Left colon (tissue), 2 donors: ENCODE measurements around the gene PCGF3. TPM values are rescaled to one million over a fixed set of nuclear protein-coding genes. Genes with fewer than 3 reads are reported as not detected.
"Not testable (repeated sequence)": the region's sequence is repeated elsewhere in the genome, so short reads cannot be mapped to it uniquely, and the experiment has no call there.

Source experiments
- ATAC-seq: fragments of 200-7000 bp; cut with Tn5 transposase; one replicate; pipeline ENCODE4 v1.9.1; 2020; ENCODE audit warnings: mild to moderate bottlenecking, moderate library complexity
- DNase-seq, 2 donors: peaks; one replicate each; pipeline ENCODE4 v3.0.0-alpha.2; 2020
- intact Hi-C, 2 donors: fragments of 100-400 bp; cut with DNase I in 1 of 2; cut with micrococcal nuclease in 1 of 2; formaldehyde crosslinking; loops; one replicate each; pipeline versions ENCODE4 v1.11.2 to v1.14.0; 2022; cut with DNase I, micrococcal nuclease
- total RNA-seq, 2 donors: library from RNA; stranded (reverse); fragmentation: NEBNext Ultra II Directional; extraction: Animal tissue kit (Norgen Biotek cat#: 25700); gene quantifications; one replicate each; pipeline ENCODE4 v1.2.1, GENCODE V29; 2021
- donor health status: DM: no; HTN: no; CAD: no.
- donor health status: DM: yes; HTN: yes; CAD: no.

PCGF3 gene
- total RNA-seq, 2 donors from 2014 or later = 46.9 to 51.9 TPM

DNA sequence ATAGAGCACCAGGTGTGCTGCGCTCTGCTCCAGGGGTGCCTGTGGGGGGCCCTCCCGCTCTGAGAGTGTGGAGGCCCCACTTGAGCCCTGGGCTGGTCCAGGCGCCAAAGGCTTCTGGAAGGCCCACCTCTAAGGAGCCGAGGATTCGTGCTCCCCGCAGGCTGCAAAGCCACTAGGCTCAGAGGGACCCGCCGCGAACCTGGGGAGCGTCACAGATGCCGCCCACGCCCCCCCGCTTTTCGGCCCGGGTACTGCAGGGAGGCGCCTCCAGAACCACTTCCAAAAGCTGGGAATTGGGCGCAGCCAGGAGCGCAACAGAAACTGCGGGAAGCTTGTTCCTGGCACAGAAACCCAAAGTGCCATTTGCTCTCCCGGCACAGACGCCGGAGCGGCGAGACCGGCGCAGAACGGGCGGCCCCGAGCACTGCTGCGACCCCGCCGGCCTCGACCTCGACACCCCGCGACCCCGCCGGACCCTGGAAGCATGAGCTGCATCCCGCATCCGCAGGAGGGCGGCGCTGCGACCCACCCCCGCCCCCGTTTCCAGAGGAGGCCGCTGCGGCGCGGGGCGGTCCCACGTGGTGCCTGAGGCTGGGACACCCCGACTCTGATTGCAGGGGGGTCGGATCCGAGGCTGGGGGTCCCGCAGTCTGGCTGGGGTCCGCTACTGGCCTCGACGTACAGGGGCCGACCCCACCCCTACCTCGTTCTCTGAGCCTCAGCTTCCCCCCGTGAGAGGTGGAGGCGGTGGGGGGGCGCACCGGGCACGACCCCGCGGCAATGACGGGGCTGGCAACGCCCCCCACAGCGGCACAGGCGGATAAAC is 89.5 kb downstream of the PCGF3 start:
- ATAC-seq (no peak), DNase-seq (no peak)
- intact Hi-C loops = no loop called here

DNA sequence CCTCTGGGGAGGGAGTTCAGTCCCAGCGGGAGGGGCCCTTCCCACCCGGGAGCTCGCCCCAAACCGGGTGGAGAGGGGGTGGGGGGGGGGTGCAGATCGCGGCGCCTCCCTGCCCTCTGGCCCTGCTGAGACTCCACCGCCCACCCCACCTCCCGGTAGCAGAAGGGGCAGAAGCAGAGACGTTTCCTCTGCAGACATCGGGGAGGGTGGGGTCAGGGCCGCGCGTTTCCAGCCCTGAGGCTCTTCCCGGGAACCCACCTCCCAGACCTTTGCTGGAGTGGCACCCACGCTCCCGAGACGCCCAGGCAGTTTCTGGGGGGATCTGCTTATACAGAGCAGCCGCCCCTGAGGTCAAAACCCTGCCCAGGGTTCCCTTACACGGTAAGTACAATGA is 90.1 kb downstream of the PCGF3 start:
- intact Hi-C loops = no loop called here
- DNase-seq (no peak), ATAC-seq (no peak)

DNA sequence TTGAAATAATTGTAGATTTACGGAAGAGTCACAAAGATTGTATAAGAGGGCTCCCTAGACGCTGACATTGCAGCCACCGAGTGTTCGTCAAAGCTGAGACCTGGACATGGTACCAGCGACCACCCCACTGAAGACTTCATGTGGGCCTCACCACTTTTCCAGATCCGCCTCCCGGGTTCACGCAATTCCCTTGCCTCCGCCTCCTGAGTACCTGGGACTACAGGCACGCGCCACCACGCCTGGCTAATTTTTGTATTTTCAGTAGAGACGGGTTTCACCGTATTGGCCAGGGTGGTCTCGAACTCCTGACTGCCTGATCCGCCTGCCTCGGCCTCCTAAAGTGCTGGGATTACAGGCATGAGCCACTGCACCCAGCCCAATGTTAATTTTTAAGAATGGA is 90.6 kb downstream of the PCGF3 start:
- intact Hi-C loops = no loop called here
- no peak for DNase-seq
- no peak for ATAC-seq

DNA sequence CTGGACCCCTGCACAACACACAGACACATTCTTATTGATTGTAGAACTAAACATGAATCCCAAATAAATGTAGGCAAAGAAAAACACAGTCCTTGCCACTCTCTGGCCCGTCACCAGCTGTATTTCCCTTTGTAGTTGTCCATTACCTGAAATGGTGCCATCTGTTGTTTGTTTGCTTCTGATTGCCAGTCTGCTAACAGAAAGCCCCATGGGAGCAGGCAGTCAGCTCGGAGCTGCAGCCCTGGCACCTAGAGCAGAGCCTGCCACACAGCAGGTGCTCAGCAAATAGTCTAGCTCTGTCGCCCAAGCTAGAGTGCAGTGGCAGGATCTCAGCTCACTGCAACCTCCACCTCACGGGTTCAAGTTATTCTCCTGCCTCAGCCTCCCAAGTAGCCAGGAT is 91.4 kb downstream of the PCGF3 start:
- intact Hi-C loops = no loop called here
- DNase-seq (no peak), ATAC-seq (peak; percentile 56)

DNA sequence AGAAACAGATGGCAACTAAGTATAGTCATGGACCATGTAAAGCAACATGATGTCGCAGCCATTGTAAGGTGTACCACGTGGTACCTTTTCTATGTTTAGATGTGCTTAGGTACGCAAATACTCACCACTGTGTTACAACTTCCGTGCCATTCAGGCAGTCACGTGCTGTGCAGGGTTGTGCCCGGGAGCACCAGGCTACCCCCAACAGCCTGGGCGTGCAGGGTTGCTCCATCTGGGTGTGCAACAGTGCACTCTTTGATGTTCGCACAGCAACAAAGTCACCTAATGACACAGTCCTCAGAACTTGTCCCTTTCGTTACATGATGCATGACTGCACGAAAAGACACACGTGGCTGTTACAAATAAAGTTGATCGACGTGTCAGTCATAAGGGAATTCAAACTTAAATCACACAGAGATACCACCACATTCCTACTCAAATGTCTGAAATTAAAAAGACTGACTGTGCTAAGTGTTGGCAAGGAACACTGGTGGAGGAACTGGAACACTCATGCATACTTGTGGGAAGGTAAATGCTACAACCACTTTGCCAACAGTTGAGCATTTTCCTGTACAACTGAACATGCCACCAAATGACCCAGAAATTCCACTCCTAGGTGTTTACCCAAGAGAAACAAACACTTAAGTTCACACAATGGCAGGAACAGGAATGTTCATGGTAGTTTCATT is 95.9 kb downstream of the PCGF3 start:
- DNase-seq (no peak), ATAC-seq (no peak)
- intact Hi-C loops = no loop called here

DNA sequence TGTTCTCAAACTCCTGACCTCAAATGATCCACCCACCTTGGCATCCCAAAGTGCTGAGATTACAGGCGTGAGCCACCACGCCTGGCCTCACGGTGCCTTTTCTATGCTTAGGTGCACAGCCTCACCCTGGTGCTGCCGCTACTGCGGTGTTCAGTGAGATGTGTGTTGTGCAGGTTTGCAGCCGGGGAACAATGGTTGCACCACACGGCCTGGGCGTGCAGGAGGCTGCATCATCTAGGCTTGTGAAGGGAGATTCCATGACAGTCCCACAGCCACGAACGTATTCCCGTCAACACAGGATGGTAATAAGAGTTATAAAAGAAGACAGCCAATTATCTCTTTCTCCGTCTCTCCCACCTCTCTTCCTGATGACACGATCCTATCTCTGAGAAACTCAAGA is 98.3 kb downstream of the PCGF3 start:
- ATAC-seq (no peak), DNase-seq (no peak)
- intact Hi-C loops = no loop called here

DNA sequence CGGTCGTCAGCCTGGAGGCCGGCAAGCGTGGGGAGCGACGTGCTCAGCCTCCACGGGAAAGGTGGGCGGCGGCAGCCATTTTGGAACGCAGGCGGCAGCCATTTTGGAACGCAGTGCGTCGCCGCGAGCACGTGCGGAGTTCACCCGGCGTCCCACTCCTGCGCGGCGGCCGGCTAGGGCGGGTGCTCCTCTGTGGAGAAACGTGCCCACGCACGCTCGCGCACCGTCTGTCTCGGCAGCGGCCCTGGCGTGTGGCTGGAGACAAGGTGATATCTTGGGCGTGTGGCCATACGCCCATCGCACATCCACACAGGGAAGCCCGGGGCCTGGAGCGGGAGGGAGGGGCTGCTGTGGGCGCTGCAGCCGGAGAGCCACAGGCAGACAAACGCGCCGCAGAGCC is 99.2 kb downstream of the PCGF3 start:
- no peak for DNase-seq
- intact Hi-C loops = no loop called here
- no peak for ATAC-seq

DNA sequence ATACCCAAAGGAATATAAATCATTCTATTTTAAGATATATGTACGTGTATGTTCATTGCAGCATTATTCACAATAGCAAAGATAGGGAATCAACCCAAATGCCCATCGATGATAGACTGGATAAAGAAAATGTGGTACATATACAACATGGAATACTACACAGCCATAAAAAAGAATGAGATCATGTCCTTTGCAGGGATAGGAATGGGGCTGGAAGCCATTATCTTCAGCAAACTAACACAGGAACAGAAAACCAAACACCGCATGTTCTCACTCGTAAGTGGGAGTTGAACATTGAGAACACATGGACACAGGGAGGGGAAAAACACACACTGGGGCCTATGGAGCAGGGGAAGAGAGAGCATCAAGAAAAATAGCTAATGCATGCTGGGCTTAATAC is 101.3 kb downstream of the PCGF3 start:
- ATAC-seq, DNase-seq, intact Hi-C loops: not testable (repeated sequence)

DNA sequence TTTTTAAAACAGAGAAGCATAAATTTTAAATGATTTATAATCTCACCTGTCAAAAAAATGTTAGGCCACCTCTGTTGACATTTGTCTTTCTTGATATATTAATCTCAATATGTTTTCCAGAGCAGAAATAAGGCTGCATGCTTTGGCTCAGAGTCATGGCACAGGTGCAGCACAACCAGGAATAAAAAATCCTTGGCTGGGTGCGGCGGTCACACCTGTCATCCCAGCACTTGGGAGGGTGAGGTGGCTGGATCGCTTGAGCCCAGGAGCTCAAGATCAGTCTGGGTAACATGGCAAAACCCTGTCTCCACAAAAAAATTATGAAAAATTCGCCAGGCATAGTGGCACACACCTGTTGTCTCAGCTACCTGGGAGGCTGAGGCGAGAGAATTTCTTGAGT is 102.2 kb downstream of the PCGF3 start:
- intact Hi-C loops = no loop called here
- DNase-seq (peak in 1 of 2 donors; percentile 52), ATAC-seq (peak; percentile 94)

DNA sequence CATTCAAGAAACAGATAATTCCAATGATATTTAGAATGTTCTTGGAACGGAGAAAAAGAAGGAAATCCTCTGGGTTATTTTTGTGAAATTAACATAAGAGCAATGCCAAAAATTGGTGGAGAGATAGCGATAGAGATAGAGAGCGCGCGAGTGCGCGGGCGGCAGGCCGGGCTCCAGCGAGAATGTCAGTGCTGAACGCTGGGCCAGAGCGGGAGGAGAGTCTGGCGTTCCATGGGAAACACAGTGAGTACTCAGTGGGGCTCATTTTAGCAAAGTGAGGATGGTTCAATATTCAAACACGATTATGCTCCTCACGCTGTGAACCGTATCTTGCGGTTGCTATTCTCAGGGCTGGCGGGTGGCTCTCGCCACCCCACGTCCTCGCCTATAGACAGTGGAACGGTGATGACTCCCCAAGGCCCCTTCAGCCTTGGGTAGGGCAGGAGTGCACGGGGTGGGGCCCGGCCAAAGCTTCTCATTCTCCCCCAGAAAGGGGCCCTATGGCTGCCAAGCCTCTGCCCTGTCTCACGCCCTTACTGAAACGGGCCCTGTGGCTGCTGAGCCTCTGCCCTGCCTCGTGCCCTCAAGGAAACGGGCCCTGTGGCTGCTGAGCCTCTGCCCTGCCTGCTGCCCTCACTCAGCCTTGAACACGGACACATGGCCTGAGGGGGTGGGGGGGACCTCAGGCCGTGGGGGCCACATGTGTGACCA is 103.4 kb downstream of the PCGF3 start:
- no peak for ATAC-seq
- no peak for DNase-seq
- intact Hi-C loops = no loop called here

DNA sequence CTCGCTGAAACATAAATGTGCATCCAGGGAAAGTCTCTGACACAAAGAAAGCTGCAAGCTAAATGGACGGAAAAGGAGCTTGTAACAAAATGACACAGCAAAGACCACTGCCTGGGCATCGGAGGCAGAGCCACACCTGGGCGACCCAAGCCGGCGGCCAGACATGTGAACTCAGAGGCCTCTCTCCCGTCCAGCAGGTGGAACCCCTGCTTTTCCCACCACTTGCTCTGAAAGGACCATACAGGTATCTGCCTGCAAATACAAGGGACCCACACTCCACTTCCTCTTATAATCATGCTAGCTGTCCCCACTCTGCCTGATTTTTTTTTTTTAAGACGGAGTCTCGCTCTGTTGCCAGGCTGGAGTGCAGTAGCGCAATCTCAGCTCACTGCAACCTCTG is 108.3 kb downstream of the PCGF3 start:
- intact Hi-C loops = no loop called here
- no peak for ATAC-seq
- no peak for DNase-seq

DNA sequence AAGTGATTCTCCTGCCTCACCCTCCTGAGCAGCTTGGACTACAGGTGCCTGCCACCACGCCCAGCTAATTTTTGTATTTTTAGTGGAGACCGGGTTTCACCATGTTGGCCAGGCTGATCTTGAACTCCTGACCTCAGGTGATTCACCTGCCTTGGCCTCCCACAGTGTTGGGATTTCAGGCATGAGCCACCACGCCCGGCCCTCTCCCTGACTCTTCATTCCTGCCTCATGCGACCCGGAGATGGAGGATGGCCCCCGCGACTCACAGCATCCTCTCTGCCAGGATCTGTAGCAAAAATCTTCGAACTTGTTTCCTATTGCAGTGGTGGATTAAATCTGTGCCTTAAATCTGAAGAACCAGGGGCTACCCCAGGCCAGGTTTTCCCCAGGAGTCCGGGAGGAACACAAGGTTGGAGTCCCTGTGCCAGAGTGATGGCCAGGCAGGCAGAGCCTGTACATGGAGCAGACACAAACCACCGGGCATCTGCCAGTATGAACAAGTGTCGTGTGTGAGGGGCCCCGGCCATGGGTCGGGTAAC is 108.7 kb downstream of the PCGF3 start:
- DNase-seq (no peak), ATAC-seq (no peak)
- intact Hi-C loops = no loop called here

DNA sequence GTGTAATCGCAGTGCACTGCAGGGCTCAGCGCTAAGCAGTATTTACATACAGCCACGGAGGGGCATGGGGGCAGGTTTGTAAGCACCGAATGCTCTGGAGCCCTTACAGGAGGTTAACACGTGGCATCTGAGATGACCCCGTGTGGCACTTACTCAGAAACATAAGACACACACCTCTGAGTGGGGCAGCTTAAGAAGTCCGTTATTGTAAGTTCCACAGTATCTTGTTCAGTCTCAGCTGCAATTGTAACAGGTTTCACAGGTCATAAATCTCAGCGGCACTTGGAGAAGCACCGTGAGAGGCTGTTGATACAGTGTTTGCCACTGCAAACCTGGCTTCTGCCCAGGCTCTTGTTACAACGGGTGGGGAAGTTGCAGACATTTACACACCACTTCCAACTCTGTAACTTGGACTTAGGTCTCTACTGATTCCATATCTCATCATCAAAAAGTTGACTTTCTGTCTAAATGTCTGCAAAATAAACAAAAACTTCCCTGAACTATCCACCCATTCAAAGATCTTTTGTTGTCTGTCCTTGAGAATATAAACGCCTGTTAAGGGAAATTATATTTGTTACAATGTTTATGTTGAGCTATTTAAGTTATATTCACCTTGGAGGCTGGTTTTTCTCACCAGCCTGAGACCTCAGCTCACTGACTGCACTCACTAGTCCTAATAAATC is 110.0 kb downstream of the PCGF3 start:
- intact Hi-C loops = no loop called here
- DNase-seq = peak; percentile 64 to 80
- peak; percentile 96 for ATAC-seq

DNA sequence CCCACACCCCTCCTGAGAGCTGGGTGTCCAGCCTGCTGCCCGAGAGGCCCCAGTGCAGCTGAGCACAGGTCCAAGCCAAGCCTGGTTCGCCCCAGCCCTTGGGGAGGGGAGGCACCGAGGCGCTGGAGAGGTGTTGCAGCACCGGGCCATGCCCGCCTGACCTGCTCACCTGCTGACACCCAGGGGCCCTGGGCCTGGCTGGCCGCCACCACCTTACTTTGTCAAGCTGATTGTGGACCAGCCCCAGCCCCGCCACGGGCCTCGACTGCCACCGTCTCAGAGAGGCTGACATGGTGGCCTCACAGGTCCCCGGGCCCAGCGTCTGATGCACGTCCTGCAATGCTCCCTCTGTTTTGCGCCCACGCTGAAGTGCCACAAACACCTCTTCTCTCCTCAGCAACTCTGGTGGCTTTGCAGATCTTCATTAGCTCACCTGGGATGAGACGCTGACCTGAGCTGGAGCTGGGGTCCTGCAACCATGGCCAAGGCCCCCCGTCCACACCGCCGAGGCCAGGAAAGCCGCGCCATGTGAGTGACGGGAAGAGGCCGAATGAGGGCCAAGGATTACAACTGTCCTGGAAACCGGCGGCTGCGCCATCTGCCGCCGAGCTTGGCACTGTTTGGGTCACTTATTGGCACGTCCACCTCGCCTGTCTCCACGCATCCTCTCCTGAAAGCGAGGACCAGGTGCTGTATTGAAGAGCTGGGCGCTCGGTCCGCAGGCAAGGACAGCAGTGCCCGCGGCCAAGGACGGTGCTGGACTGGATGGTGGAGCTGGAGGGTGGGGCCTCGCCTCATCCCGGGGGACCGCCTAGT is 112.7 kb downstream of the PCGF3 start:
- intact Hi-C loops = no loop called here
- DNase-seq (peak in 1 of 2 donors; percentile 18), ATAC-seq (no peak)

DNA sequence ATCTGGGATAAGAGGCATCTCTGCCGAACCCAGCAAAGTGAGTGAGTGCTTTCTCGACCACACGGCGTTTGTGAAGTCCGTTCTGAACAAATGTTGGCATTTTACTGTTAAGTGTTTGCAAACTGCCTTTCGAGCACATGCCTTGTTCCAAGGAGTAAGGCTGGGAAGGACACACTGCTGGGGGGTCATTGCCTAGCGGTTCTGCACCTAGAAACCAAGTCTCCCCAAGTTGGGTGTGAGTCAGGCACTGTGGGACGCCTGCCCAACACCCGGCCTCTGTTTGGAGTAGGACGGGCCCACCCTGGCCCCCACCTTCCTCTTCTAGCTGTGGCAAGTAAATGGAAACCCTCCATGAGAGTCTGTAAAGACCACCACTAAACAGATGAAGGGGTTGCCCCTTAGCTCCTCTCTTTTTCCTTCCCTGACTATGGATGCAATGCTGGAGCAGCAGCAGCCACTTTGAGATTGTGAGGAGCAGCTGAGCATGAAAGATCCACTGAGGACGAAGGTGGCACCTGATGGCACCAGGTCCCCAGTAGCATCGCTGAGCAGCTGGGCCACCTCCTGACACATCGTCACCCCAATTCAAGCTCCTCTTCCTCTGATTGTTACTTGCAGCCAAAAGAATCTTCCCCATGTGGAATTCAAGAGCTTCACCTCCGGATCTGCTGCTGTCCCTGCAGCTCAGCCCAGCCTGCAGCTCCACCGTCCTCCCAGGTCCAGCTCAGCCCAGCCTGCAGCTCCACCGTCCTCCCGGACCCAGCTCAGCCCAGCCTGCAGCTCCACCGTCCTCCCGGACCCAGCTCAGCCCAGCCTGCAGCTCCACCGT is 114.0 kb downstream of the PCGF3 start:
- ATAC-seq (no peak), DNase-seq (no peak)
- intact Hi-C loops = no loop called here
